Measurements from ENCODE around the gene WDR35.

The WDR35 gene

DNA sequence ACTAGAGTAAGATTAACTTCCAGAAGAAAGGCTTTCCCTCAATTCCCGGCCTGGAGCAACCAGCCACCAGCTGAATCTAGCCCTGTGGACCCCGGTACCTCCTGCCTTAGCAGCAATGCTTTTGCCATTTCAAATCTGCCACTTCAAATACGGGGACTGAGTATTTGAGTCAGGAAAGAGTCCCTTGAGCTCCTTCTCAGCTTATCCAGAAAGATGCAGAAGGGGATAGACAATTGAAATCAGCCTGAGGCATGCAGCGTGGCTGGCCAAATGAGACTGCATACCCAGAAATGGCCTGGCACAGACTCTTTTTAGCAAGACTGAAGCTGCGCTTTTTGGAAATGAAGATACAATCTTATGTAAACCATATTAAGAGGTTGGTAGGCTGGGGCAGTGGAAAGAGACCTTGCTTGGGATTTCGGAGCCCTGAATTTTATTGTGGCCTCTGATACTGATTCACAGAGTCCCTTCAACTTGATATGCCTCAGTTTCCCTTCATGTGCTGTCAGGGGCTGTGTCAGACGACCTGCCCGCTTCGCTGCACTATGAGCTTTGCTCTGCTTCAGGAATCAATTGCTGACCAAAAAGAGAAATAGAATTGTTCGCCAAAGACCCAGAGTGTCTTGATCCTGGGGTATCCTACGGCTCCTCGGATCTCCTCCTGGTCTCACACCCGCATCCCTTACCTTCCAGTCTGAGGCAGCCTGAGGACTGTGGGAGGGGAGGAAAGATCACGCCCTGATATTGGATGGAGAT is 21.5 kb upstream of the WDR35 start:
- no peak for ATAC-seq

DNA sequence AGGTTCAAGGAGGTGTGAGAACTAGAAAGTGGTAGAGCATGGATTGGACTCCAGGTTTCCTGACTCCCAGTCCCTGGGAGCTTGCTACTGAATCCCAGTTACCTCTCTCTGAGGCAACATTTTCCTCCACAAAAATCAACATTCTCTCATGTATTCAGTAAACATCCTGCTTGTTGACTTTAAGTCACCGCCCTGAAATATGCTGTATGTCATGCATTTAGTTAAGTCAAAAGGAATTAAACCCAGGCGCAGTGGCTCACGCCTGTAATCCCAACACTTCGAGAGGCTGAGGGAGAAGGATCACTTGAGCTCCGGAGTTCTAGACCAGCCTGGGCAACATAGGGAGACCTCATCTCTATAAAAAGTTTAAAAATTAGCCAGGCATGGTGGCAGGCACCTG is 18.8 kb upstream of the WDR35 start:
- ATAC-seq, result no peak

DNA sequence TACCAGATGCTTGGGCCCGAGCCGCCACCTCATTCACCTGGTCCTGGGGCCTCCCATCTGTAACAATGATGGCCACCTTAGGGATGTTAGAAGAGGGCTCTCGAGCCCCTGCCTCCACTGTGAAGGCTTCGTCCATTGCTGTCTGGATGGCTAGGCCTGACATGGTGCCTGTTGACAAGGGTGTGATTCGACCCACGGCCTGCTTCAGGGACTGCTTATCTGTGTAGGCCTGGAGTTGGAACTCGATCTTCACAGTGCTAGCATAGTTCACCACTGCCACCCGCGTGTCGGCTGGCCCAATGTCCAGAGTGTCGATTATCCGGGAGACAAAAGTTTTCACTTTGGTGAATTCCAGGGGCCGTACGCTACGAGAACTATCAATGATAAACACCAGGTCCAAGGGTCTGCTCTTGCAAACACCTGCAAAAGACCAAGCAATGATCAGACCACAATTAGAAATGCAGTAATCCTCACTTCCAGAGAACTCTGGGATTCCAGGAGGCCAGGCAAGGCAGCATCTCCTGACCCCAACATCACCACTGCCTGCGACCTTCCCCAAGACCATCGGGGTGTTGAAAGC is 16.1 kb upstream of the WDR35 start:
- ATAC-seq, result no peak

DNA sequence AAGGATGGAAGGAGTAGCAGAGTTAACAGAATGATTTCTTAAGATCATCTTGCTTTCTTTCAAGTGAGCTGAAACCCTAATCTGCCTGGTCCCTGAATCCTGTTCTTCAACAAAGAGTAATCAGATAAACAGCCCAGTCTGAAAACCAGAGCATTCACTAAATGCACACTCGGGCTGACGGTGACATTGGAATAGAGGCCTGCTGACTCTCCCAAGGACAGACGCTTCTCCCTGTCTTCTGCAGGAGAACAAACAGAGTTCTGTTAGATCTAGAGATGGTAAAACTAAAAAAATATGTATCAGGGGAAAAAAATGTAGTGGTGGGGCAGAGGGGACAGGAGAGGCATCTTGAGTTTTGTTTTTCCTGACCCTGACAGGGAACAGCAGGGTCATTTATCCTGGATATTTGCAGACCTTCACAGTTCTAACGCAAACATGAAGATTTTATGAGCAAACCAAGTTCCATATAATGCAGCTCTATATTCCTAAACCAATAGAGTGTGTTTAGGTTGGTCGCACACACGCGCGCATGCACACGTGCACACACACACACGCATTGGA is 15.2 kb upstream of the WDR35 start:
- ATAC-seq, result no peak

DNA sequence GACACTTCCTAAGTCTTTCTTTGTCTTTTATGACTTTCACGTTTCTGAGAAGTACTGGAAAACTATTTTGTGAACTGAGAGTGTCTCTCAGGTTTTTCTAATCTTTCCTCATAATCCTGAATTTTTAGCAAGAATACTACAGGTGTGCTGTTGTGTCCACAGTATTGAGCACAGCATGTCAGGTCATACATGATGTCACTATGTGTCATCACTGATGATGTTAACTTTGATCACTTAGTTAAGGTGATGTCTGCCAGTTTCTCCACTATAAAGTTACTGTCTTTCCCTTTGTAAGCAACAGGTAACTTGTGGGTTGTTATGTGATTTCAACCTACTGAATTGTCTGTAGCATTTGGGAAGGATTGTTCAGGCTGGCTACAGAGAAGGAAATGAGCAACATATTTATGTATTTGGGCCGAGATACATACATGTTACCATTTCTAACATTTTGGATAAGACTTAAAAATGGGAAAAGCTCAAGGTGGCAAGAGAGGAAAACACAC is 11.5 kb upstream of the WDR35 start:
- no peak for ATAC-seq

DNA sequence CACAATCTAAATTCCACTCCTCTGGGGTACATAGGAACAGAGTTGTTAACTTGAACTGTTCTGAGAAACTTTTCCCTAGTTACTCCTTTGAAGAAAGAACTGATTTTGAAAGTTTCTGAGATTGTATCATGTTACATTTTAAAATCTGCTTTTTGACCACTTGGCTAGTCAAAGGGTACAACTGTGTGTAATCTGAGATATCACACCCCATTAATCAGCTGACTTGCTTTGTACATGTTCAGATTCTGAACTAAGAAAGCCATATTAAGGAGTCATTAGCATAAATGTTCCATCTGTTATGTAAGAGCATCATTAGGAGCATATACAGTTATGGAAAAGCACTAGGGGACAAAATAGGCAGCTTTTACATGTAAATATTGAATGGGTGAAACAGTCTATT is 3.8 kb upstream of the WDR35 start:
- ATAC-seq, result no peak

DNA sequence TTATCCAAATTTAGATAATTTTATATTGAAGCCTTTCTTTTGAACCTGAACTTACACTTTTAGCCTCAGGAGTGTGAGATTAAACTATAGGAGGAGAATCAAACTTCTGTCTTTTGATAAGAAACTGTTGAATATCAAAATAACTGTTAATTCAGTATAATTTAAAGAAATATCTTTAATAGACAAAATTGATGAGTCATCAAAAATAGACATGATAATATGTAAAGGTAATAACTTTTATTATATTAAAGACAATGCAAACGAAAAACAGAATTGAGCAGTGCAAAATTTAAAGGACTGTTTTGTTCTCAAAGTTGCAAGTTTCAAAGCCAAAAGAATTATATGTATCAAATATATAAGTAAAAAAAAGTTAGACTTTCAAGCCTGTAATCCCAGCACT is 2.0 kb upstream of the WDR35 start:
- no peak for ATAC-seq

DNA sequence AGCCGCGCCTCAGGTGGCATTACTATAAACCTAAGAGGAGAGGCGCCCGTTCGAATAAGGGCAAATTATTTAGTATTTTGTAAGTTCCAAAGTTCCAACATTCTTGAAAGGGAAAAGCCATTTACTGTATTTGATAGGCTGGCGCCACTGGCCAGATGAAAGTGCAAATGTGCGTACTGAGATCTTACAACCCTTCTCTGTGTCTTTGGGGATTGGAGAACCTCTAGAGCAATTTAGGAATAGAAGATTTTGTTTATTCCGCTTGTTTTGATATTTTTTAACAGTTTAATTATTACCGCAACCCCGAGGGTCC is 467 bp upstream of the WDR35 start:
- no peak for ATAC-seq

DNA sequence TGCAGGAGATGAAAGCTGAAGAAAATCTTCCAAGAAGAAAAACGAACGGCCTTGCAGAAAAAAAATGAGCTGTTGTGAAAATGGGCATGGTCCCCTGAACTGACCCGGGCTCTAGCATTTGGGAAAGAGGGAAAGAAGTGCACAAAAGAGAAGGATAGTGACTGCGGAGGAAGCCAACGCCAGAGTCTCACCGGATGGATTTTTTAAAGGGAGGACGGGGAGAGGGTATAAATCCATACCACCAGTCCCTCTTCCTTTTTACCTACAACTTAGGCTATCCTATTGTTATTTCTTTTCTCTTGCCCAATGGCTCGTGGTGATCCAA is 601 bp downstream of the WDR35 start:
- ATAC-seq, result no peak

DNA sequence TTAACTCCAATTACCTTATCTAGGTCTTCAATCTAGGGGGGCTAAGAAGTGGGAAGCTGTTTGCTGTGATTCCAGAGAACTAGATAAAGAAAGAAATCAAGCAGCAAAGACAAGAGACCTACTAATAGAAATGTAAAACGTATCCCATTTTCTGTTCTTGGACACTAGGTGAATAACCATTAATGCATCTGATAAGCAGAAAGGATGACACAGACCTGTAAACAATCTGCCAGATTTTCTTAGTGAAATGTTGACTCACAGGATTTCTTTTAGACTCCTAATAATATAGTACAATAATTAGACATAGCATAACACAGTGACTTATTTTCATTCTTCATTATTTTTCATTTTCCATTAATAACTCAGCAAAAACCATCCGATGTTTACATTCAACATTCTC is 1.3 kb downstream of the WDR35 start:
- ATAC-seq, result no peak

DNA sequence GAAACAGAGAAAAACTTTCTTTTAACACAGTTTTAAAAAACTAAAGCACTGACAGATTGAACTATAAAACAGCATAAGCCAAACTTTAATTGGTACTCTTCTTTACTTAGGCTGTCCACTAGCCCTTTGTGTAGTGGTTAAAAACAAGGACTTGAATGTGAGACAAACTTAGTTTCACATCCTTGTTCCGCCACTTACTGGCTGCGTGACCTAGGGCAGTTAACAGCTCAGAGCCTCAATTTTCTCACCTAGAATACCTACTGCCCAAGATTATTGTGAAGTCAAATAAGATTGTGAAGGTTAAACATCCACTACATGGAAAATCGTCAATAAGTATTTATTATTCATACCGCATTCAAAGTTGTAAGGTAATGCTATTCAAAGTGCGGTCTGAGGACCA is 2.0 kb downstream of the WDR35 start:
- no peak for ATAC-seq

DNA sequence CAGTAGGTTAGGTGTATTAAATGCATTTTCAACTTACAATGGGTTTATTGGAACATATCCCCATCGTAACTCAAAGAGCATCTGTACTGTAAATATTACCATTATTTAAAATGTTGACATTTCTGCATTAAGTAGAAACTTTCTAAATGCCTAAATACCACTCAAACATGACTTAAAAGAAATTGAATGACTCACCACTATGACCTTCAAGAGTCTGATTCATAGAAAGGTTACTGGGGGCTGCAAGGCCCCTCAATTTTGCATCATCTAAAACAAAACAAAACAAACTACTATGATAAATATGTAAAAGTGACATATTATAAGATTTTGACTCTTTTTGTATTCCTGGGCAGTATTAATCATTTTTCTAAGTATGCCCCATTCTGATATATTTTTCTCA is 7.6 kb downstream of the WDR35 start:
- peak in 1 of 2 donors; percentile 41 for ATAC-seq

DNA sequence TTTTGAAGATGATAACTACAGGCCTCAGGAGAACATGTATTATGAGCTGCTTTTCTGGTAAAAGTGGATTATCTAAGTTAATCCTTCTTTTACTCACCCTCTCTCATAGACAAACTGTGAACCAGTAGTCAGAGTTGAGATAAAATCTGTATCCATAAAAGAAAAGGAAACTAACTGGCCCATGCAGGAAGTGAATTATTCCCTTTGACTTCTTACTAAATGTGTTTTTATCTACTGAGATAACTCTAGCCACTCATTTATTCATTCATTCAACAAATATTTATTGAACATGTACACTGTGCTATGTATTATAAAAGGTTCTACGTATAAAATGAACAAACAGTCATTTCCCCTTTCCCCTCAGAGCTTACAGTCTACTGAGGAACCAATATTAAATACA is 10.0 kb downstream of the WDR35 start:
- ATAC-seq, result no peak

DNA sequence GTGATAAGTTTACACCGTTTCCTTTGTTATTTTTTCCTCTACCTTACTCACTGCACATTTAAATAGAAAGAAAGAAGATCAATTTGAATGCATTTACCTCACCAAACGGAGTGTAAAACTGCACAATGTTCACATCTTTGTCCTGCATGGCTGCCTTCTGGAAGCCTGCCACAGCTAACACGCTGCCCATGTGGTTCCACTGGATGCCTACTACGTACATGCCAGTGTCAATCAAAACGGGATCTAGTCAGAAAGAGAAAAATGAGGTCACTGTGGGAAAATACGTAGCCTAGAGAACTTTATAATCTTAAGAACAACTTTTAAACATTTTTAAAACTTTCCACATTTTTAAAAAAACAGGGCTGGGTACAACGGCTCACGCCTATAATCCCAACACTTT is 16.4 kb downstream of the WDR35 start:
- no peak for ATAC-seq

DNA sequence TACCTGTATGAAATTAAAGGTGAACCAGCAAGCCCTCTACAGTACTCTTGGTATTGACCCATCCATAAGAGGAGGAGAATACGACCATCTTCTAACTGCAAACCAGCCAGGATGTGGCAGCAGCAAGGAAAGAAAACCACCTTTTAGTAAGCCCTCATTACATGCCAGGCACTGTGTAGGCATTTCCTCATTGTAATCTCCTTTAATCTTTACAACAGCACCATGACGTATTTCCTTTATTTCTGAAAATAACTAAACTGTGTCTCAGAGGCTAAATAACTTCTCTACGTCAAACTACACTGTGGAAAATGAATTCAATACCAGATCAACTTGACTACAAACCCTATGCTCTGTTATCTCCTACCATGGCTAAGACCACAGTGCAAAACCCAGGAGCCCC is 18.2 kb downstream of the WDR35 start:
- ATAC-seq, result peak; percentile 21 to 65

DNA sequence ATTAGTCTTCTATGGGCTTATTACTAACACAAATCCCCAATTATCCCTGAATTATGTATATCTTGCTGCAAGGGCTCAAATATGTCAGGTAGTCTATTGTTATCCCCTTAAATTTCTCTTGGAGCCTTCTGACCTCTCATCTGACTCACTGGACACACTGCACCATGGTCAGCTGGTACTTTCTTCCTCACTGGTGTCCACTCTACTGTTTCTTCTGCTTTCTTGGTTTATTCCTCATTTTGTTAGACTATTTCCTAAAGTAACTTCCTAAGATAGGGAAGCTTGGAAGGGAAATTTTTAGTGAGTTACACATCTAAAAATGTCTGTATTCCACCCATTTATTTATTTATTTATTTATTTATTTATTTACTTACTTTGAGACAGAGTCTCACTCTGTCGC is 26.5 kb downstream of the WDR35 start:
- no peak for ATAC-seq

DNA sequence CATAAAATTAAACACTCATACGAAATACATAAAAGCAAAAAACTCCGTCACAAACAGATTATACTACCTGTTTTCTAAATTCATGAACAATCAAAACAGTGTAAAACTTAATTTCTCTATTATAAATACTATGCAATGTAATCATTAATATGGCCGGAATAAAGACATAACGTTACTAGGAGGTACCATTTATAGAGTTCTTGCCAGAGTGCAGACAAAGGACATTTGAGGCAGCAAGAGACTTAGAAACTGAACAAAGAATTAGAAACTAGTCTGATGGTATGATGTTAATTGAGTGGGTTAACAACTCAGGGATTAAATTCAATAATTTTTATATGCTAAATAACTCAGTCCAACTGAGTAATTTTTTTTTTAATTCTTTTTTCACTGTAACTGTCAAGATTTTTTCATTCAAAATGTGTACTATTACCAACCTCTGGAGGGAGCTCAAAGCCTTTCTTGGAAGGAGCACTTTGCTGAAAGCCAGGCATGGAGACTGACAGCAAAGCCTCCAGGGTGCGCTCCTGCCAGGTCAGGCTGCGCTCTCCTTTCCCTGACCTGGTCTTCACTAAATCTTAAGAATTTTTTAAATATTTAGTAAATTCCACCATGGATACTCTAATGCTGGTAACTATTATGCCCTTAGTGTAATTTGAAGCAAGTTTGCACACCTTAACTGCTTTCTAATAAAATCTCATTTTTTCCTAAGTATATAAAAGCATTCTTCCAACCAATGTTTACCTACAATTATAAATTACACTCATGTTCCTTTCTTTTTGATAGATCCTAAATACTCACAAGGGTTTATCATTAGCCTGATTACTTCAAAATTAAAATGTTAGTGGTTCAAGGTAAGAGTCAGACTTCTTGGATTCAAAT is 34.1 kb downstream of the WDR35 start:
- peak in 1 of 2 donors; percentile 65 for ATAC-seq

DNA sequence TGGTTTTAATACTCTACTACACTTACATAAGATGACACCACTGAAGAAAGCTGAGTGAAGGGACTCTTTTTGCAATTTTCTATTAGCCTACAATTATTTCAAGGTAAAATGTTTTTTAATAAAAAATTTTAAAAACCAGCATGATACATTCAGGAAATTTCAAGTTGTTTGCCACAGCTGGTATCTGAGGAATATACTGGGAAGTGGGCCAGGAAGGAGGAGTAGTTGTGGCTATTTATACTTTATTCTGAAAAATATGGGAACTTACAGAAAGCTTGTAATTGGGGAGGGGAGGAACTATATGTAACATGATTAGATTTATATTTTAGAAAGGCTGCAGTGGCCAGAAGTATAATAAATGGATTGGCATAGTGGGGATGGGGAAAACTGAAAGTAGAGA is 40.8 kb downstream of the WDR35 start:
- ATAC-seq, result no peak

DNA sequence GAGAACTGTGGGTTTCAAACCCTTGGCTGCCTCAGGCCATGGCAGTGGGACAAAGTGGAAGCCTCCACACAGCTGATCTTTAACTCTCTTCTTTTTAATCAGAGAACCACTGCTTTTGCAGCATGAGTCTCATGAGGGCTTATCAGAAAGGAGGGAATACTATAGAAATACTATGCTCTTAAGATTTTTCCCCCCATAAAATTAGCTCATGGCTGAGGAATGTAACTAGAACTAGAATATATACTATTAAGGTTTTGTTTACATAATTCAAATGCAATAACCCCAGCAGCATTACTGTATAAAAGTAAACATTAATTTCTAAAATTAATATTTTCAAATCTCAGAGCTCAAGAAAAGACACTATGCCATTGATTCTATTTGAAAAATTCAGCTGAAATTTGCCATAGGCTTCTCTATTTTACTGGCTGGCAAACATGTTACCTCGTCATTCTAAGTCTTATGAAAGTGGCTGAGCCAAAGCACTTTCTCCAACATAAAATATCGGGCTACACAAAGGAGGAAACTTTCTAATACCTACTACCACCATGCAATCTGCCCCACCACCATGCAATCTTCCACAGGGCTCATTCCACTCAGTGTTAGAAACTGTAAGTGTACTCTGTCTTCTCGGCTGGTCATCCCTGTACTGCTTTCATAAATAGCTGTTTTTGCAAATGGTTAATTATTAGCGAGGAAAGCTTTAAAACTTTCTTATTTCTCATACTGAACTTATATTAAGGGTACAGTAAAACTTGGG is 42.5 kb downstream of the WDR35 start:
- ATAC-seq, result no peak

DNA sequence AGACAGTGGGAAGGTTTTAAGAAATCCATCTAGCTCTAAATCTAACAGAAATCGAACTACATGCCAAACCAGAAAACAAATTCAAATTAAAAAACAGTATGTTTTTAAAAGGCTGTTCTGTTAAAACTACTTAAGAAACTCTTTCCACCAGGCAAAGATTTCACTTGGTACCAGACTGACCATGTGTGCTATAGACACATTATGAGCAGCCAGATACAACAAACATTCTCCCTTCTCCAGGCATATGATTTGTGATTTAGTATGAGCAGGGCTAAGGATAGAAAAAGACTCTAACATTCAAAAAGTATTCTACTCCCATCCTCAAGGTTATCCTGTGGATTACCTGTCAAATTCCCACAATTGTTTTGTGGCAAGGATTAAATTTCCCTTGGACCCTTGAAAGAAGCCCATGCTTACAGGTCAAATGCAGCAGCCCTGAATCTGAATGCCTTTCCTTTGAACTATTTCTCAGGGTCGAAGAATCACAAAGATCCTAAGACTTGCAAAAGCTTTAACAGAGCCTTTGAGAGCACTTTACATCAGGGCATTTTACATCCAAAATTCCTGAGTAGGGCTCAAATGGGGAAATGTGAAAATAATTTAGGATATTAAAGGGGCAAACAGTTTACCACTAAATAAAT is 45.6 kb downstream of the WDR35 start:
- no peak for ATAC-seq

DNA sequence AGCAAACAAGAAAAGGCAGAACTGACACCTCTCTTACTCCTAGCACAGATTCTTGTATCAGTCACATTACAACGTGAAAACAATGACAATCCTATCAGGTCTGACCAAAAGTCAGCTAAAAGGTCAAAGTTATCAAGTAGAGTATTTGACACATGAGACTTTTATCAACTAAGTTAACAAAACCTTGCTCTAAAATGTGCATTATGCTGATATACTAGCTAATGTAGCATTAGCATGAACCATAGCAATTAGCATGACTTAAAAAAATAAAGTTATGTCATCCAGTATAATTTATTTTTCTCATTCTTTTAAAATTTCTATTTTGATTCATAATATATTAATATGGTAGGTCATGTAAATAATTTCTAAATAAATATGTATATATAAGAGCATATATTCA is 46.7 kb downstream of the WDR35 start:
- no peak for ATAC-seq

DNA sequence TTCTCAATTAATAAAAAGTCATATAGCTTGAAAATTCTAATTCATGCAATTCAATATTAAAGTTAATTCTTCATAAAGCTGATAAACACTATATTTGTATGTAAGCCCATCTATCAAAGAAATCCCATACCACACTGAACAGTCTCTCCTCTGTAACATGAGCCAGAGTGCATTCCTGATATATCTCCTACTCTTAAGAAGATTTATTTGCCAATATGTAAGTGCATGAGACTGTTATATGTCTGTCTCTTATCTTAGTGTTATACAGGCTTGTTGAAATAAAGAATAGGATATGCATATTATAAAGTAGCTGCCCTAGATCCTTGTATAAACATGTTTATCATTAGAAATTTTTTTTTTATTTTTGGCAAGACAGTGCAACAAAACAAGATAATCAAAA is 47.7 kb downstream of the WDR35 start:
- ATAC-seq, result no peak

DNA sequence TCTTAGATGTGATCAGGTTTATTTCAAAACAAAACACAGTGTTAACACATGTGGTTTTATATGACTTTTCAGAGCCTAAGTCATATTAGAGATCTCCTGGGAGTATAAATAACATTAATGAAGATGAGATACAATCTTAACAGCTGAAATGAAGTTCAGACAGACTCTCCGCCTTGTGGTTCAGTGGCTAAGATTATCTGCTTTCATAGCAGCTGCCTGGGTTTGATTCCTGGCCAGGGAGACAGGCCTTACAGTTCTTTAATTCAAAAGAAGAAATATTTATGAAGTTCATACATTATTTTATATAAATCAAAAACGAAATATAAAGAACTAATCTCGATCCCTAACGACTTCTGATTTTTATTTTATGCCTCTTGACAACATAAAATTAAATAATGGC is 52.9 kb downstream of the WDR35 start:
- ATAC-seq, result no peak

All from activated CD4-positive, CD25-positive, alpha-beta regulatory T cell treated with anti-CD3 and anti-CD28 coated beads, Interleukin-2, amount 50 U/mL, for 24 hours (primary cell).